Measurements from ENCODE around the gene ESYT3.

Gene ESYT3

DNA sequence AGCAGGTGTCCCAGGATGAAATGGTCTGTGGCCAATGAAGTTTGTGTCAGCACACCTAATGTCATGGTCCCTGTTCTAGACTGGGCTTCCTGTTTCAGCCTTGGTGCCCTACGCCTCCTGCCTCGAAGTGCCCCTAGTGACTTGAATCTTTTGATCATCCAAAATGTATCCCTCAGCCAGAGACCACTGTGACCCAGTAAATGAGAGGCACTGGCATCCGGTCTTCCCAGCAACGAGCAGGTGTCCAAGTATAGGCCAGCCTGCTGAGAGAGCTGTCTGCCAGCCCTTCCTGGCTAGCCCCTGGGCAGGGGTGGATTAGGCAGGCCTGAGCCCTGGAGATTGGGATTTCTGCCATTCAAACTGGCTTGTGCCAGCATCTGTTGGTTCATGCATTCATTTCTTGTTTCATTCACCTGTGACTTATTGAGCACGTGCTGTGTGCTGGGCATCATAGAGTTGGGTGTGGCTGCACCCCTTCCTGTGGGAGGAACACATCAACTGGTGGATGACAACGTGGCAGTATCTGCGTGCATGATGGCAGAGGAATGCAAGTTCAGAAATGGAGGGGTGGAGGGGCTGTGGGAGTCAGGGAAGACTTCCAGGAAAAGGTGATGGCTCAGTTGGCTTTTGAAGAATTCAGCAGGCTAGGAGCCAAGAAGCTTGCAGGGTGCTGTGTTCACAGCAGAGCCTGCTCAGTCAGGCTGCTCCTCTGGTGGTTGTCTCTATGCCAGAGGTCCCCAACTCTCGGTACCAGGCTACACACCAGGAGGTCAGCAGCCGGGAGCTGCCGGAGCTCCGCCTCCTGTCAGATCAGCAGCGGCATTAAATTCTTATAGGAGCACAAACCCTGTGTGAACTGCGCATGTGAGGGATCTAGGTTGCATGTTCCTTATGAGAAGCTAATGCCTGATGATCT, 21.6 kb downstream of the ESYT3 start:
- no peak for DNase-seq (ENCODE audit: low read depth)
- TF ChIP-seq, protein P1, sequence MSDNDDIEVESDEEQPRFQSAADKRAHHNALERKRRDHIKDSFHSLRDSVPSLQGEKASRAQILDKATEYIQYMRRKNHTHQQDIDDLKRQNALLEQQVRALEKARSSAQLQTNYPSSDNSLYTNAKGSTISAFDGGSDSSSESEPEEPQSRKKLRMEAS (IDR thresholded peaks at IDR 0.05; ENCODE audit: low read depth, low read length): no peak
- TF ChIP-seq MYC (IDR thresholded peaks at IDR 0.05; ENCODE audit: low read depth, low read length) (no peak), POLR2A (IDR thresholded peaks at IDR 0.05; ENCODE audit: extremely low read depth, insufficient read length) (no peak)
- TF ChIP-seq, protein P2, sequence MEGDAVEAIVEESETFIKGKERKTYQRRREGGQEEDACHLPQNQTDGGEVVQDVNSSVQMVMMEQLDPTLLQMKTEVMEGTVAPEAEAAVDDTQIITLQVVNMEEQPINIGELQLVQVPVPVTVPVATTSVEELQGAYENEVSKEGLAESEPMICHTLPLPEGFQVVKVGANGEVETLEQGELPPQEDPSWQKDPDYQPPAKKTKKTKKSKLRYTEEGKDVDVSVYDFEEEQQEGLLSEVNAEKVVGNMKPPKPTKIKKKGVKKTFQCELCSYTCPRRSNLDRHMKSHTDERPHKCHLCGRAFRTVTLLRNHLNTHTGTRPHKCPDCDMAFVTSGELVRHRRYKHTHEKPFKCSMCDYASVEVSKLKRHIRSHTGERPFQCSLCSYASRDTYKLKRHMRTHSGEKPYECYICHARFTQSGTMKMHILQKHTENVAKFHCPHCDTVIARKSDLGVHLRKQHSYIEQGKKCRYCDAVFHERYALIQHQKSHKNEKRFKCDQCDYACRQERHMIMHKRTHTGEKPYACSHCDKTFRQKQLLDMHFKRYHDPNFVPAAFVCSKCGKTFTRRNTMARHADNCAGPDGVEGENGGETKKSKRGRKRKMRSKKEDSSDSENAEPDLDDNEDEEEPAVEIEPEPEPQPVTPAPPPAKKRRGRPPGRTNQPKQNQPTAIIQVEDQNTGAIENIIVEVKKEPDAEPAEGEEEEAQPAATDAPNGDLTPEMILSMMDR (IDR thresholded peaks at IDR 0.05; ENCODE audit: low read depth, low read length): no peak
- H3K4me3 ChIP-seq (ENCODE audit: low read depth, low read length): no peak overlapping the region

DNA sequence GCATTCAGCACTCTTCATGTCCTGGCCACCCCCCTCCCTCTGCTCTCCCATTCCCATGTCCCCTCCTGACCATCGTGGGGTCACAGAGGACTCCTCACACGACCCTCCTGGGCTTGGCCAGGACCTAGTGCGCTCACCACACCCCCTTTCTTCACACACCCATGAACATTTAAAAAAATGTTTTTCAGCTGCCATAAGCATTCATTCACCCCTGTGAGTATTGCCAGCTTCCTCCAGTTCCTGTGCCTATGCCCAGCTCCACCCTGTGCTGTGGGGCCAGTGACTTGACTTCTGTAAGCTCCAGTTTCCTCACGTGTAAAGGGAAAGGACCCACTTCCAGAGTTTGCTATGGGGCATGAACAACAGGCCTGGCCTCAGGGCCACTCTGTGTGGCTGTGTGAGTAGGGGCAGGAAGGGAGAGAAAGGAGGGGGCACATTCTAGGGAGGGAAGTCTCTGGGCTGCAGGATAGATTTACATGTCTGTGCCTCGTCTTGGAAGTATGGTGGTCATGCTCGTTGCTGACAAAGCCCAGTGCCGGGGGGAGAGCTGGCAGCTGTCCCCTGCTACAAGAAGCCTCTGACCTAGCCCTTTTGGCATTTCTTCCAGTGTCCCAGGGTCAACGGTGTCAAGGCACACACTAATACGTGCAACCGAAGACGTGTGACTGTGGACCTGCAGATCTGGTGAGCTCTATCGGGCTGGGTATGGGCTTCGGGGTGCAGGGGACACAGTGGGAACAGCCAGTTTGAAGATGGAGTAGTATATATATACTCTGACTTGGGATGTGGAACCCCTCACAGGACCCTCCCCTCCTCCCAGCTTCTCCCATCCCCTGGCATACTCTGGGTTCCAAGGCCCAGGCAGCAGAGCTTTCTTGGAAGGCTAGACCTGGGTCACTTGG, 22.8 kb downstream of the ESYT3 start:
- no peak for DNase-seq (ENCODE audit: low read depth)
- TF ChIP-seq, protein P2 (IDR thresholded peaks at IDR 0.05; ENCODE audit: low read depth, low read length): no peak
- TF ChIP-seq, protein P1 (IDR thresholded peaks at IDR 0.05; ENCODE audit: low read depth, low read length): no peak
- TF ChIP-seq POLR2A (IDR thresholded peaks at IDR 0.05; ENCODE audit: extremely low read depth, insufficient read length): no peak
- no peak overlapping the region for H3K4me3 ChIP-seq (ENCODE audit: low read depth, low read length)

DNA sequence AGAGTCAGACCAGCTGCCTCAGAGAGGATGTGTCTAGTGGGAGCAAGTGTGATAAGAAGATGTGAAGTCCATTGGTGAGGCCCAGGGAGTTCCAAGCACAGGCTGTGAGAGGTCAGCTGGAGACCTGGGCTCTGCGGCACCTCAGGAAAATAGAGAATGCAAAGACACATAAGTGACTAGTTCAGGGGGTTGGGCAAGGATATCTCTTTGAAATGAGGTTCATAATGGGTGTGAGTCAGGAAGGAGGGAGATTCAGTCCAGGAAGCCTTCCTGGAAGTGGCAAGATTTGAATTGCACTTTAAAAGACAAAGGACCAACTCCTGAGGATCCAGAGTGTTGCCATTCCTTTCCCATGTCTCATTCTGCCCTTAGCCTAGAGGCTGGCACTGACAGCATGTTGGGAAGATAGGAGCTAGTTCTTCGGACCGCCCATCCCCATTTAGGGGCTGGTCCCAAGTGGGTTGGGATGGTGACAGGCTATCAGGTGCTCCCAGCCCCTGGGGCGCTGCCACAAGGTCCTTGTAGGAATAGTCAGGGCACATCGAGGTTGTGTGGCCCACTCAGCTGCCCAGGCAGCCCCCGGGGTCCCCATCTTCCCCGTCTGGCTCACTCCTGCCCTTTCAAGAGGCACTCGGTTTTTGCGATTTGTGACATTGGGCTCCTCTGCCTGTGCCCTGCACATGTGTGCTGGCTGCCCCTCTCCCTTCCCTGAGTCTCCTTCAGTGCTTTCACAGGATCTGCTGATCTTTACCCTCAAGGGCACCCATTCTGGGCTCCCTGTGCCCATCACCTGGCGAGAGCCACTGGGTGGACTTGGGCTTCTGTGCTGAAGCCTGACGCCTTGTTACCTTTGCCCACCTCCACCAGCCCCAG, 23.7 kb downstream of the ESYT3 start:
- DNase-seq (ENCODE audit: low read depth): no peak
- H3K4me3 ChIP-seq (ENCODE audit: low read depth, low read length): no peak overlapping the region
- TF ChIP-seq MYC (IDR thresholded peaks at IDR 0.05; ENCODE audit: low read depth, low read length) (no peak), POLR2A (IDR thresholded peaks at IDR 0.05; ENCODE audit: extremely low read depth, insufficient read length) (no peak)
- TF ChIP-seq, protein P1 (IDR thresholded peaks at IDR 0.05; ENCODE audit: low read depth, low read length): no peak
- TF ChIP-seq, protein P2 (IDR thresholded peaks at IDR 0.05; ENCODE audit: low read depth, low read length): no peak

DNA sequence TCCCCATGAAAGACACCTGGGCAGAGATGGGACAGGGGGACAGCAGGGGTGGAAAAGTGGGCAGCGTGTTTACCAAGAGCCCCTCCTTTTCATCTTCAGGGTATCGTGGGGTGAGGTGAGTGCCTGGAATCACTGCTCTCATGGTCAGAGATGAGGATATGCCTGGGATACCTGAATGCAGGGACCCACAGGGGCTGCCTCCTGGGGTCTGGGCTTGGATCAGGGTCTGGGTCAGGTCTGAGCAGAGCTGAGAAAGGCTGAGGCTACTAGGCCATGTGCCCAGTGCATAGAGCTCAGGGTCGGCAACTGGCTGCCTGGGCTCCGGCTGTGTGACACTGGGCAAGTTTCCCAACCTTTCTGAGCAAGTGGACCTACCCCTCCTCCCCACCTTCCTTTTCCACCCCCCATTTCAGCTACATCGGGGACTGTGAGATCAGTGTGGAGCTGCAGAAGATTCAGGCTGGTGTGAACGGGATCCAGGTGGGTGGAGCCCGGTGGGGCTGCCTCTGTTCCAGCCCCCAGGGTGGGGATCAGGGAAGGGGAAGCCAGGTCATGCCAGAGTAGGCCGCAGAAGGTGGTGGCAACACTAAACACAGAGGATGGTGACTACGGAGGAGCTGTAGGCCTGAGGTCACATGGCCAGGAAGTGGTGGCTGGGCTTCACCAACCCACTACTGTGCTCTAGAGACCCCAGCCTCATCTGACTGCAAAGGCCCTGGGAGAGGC, 24.5 kb downstream of the ESYT3 start:
- TF ChIP-seq MYC (IDR thresholded peaks at IDR 0.05; ENCODE audit: low read depth, low read length): no peak
- TF ChIP-seq, protein P2 (IDR thresholded peaks at IDR 0.05; ENCODE audit: low read depth, low read length): no peak
- TF ChIP-seq, protein P1 (IDR thresholded peaks at IDR 0.05; ENCODE audit: low read depth, low read length): no peak
- no peak for TF ChIP-seq POLR2A (IDR thresholded peaks at IDR 0.05; ENCODE audit: extremely low read depth, insufficient read length)

More for the DNA sequence above, 24.5 kb downstream of the ESYT3 start:
- no peak for DNase-seq (ENCODE audit: low read depth)
- no peak overlapping the region for H3K4me3 ChIP-seq (ENCODE audit: low read depth, low read length)
